Caco-2 (cell line): ENCODE measurements around the gene FAM118A. TPM values are rescaled to one million over a fixed set of nuclear protein-coding genes. Genes with fewer than 3 reads are reported as not detected.

ENCODE experiments used
- BruUV-seq: library from RNA; stranded (reverse); fragments of 400-500 nt; replicated peaks from 2 replicates; lab custom pipeline; 2021; lab: Mats Ljungman, UMichigan
- CTCF ChIA-PET: fragments of 300-600 bp; sonication (Branson Sonifier 250); formaldehyde crosslinking; loops from one replicate; lab custom pipeline; 2022; ENCODE audit warnings: antibody characterized with exemption; lab: Charles Lee
- POLR2A ChIA-PET: fragments of 300-600 bp; sonication (Branson Sonifier 250); formaldehyde crosslinking; loops from one replicate; lab custom pipeline; 2022; ENCODE audit warnings: antibody characterized with exemption; lab: Charles Lee
- DNase-seq, 2 experiments: peaks; one replicate each; pipeline versions ENCODE4 v3.0.0 to v3.0.0-alpha.2; 2020 to 2022
- H3K27me3 ChIP-seq: replicated peaks from 2 replicates; pipeline ENCODE4 v1.6.0; 2011; ENCODE audit warnings: low read length; ENCODE audit not compliant: control insufficient read depth, insufficient read depth
- H3K36me3 ChIP-seq: 2 replicates; pipeline ENCODE4 v1.5.1; 2011; ENCODE audit warnings: low read length; ENCODE audit not compliant: control insufficient read depth, insufficient read depth
- H3K4me1 ChIP-seq: fragments of 250-450 bp; sonication (Bioruptor Pico); 2 replicates; pipeline ENCODE4 v1.5.1; 2020; ENCODE audit warnings: mild to moderate bottlenecking
- H3K4me3 ChIP-seq: 2 replicates; pipeline ENCODE4 v1.5.1; 2011; ENCODE audit warnings: low read depth, mild to moderate bottlenecking, control low read depth, low read length
- H3K9me3 ChIP-seq: fragments of 250-450 bp; sonication (Bioruptor Pico); 2 replicates; pipeline ENCODE4 v1.5.1; 2020; ENCODE audit warnings: mild to moderate bottlenecking, moderate library complexity
- H3K27ac Mint-ChIP-seq: one replicate; pipeline ENCODE4 v1.8.0; 2022; ENCODE audit warnings: mixed read lengths; ENCODE audit not compliant: unreplicated experiment
- H3K27me3 Mint-ChIP-seq: one replicate; pipeline ENCODE4 v1.8.0; 2022; ENCODE audit warnings: mixed read lengths; ENCODE audit not compliant: insufficient read depth, unreplicated experiment
- H3K36me3 Mint-ChIP-seq: one replicate; pipeline ENCODE4 v1.8.0; 2022; ENCODE audit warnings: mild to moderate bottlenecking, mixed read lengths; ENCODE audit not compliant: insufficient read depth, unreplicated experiment
- H3K4me1 Mint-ChIP-seq: one replicate; pipeline ENCODE4 v1.8.0; 2022; ENCODE audit warnings: low read depth, mixed read lengths; ENCODE audit not compliant: unreplicated experiment
- H3K4me3 Mint-ChIP-seq: one replicate; pipeline ENCODE4 v1.8.0; 2022; ENCODE audit warnings: mild to moderate bottlenecking, moderate library complexity, mixed read lengths; ENCODE audit not compliant: unreplicated experiment
- H3K9me3 Mint-ChIP-seq: one replicate; pipeline ENCODE4 v1.8.0; 2022; ENCODE audit warnings: mixed read lengths; ENCODE audit not compliant: unreplicated experiment
- intact Hi-C: fragments of 100-400 bp; cut with micrococcal nuclease; formaldehyde crosslinking; loops from one replicate; pipeline ENCODE4 v1.10.0; 2022; ENCODE audit not compliant: unreplicated experiment
- total RNA-seq: library from RNA; stranded (reverse); gene quantifications from 2 replicates; pipeline ENCODE4 v1.2.3, GENCODE V29; 2022
- TF ChIP-seq, protein P1 (sequence below), 2 experiments: fragments of 200-600 bp in 1 of 2; IDR thresholded peaks; 1 replicate in 1 of 2; 2 replicates in 1 of 2; pipeline versions ENCODE4 v1.5.1 to v1.8.0; 2011 to 2022; ENCODE audit warnings: antibody characterized with exemption in 1 of 2, control low read depth in 1 of 2, inconsistent platforms in 1 of 2, low read depth in 1 of 2, low read length in 1 of 2, mild to moderate bottlenecking in 1 of 2, moderate library complexity in 1 of 2; ENCODE audit not compliant: insufficient read depth in 1 of 2, severe bottlenecking in 1 of 2, unreplicated experiment in 1 of 2

Gene FAM118A
- total RNA-seq, 1 experiment from 2014 or later, result 120 TPM

- Mint-ChIP-seq H3K4me3 (peak overlapping the region; percentile 13), H3K4me1 (peaks cover 21% of the 10 kb centered on the region), H3K9me3 (no peaks in the 10 kb centered on the region), H3K36me3 (no peaks in the 10 kb centered on the region), H3K27me3 (no peaks in the 10 kb centered on the region), H3K27ac (peak overlapping the region; percentile 77)
- no peaks in the 10 kb centered on the region for H3K27me3 ChIP-seq
- intact Hi-C loops, result no loop called here
- DNase-seq, result peak; percentile 47 to 67
- ChIA-PET CTCF (interaction anchor here (1.2 kb wide), 1 partner anchor 42 kb away, joined by 3 read pairs; no protein-coding TSS in a partner anchor), POLR2A (no interaction called here)
- H3K4me3 ChIP-seq, result no peak overlapping the region
- H3K4me1 ChIP-seq, result peaks cover 53% of the 10 kb centered on the region
- no peaks in the 10 kb centered on the region for H3K9me3 ChIP-seq
- H3K36me3 ChIP-seq, result no peaks in the 10 kb centered on the region
- TF ChIP-seq, protein P1, sequence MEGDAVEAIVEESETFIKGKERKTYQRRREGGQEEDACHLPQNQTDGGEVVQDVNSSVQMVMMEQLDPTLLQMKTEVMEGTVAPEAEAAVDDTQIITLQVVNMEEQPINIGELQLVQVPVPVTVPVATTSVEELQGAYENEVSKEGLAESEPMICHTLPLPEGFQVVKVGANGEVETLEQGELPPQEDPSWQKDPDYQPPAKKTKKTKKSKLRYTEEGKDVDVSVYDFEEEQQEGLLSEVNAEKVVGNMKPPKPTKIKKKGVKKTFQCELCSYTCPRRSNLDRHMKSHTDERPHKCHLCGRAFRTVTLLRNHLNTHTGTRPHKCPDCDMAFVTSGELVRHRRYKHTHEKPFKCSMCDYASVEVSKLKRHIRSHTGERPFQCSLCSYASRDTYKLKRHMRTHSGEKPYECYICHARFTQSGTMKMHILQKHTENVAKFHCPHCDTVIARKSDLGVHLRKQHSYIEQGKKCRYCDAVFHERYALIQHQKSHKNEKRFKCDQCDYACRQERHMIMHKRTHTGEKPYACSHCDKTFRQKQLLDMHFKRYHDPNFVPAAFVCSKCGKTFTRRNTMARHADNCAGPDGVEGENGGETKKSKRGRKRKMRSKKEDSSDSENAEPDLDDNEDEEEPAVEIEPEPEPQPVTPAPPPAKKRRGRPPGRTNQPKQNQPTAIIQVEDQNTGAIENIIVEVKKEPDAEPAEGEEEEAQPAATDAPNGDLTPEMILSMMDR (IDR thresholded peaks at IDR 0.05; ENCODE audit: insufficient read depth in 1 of 2, low read depth in 1 of 2, low read length in 1 of 2, severe bottlenecking in 1 of 2, unreplicated experiment in 1 of 2), result no peak
- no TSS peak for BruUV-seq
These were observed 22.7 kb upstream of the FAM118A start for GRCh38 chr22:45286854-45287551.

- Histone ChIP-seq H3K9me3 (no peaks in the 10 kb centered on the region), H3K36me3 (no peaks in the 10 kb centered on the region), H3K4me3 (no peak overlapping the region), H3K27me3 (no peaks in the 10 kb centered on the region), H3K4me1 (peaks cover 38% of the 10 kb centered on the region)
- ChIA-PET CTCF (no interaction called here), POLR2A (no interaction called here)
- Mint-ChIP-seq H3K4me3 (no peak overlapping the region), H3K27me3 (no peaks in the 10 kb centered on the region), H3K36me3 (no peaks in the 10 kb centered on the region), H3K9me3 (no peaks in the 10 kb centered on the region), H3K4me1 (peaks cover 12% of the 10 kb centered on the region), H3K27ac (no peak overlapping the region)
- intact Hi-C loops, result no loop called here
- TF ChIP-seq, protein P1 (IDR thresholded peaks at IDR 0.05; ENCODE audit: insufficient read depth in 1 of 2, low read depth in 1 of 2, low read length in 1 of 2, severe bottlenecking in 1 of 2, unreplicated experiment in 1 of 2), result no peak
- DNase-seq, result no peak
- no TSS peak for BruUV-seq
These were observed 19.3 kb upstream of the FAM118A start for GRCh38 chr22:45290410-45290936.

GRCh38 chr22:45291061-45291930 is 18.4 kb upstream of the FAM118A start:
- Mint-ChIP-seq H3K4me3 (no peak overlapping the region), H3K36me3 (no peaks in the 10 kb centered on the region), H3K4me1 (peaks cover 10% of the 10 kb centered on the region), H3K27ac (no peak overlapping the region), H3K27me3 (no peaks in the 10 kb centered on the region), H3K9me3 (no peaks in the 10 kb centered on the region)
- Histone ChIP-seq H3K4me3 (no peak overlapping the region), H3K9me3 (no peaks in the 10 kb centered on the region), H3K27me3 (no peaks in the 10 kb centered on the region), H3K4me1 (peaks cover 29% of the 10 kb centered on the region), H3K36me3 (no peaks in the 10 kb centered on the region)
- CTCF ChIA-PET, result interaction anchor here (0.5 kb wide), 1 partner anchor 125 kb away, joined by 6 read pairs; no protein-coding TSS in a partner anchor
- intact Hi-C loops, result no loop called here
- no peak for DNase-seq
- POLR2A ChIA-PET, result no interaction called here
- TF ChIP-seq, protein P1 (IDR thresholded peaks at IDR 0.05; ENCODE audit: insufficient read depth in 1 of 2, low read depth in 1 of 2, low read length in 1 of 2, severe bottlenecking in 1 of 2, unreplicated experiment in 1 of 2), result no peak
- no TSS peak for BruUV-seq
